ENCODE results near the gene CREB5.

CREB5 gene

GRCh38 chr7:28466885-28467284, 54.6 kb downstream of the CREB5 start:
- TF ChIP-seq POLR2AphosphoS5 (IDR thresholded peaks at IDR 0.05; ENCODE audit: low read depth, low read length) (no peak), TAF1 (IDR thresholded peaks at IDR 0.05; ENCODE audit: borderline replicate concordance, insufficient read depth, low read length) (no peak), REST (IDR thresholded peaks at IDR 0.05; ENCODE audit: insufficient read depth in 1 of 2, low read depth in 2 of 2, low read length in 2 of 2) (no peak), SIN3A (IDR thresholded peaks at IDR 0.05; ENCODE audit: borderline replicate concordance, insufficient read depth, low read length) (no peak), FOXP2 (optimal IDR thresholded peaks at IDR 0.05; ENCODE audit: borderline replicate concordance, extremely low read depth, extremely low read length, insufficient read depth) (no peak)

GRCh38 chr7:28469562-28469961, 57.2 kb downstream of the CREB5 start:
- no peak for TF ChIP-seq POLR2AphosphoS5 (IDR thresholded peaks at IDR 0.05; ENCODE audit: low read depth, low read length)
- TF ChIP-seq REST (IDR thresholded peaks at IDR 0.05; ENCODE audit: insufficient read depth in 1 of 2, low read depth in 2 of 2, low read length in 2 of 2), result no peak
- no peak for TF ChIP-seq SIN3A (IDR thresholded peaks at IDR 0.05; ENCODE audit: borderline replicate concordance, insufficient read depth, low read length)
- TF ChIP-seq TAF1 (IDR thresholded peaks at IDR 0.05; ENCODE audit: borderline replicate concordance, insufficient read depth, low read length), result no peak
- TF ChIP-seq FOXP2 (optimal IDR thresholded peaks at IDR 0.05; ENCODE audit: borderline replicate concordance, extremely low read depth, extremely low read length, insufficient read depth), result no peak

- TF ChIP-seq REST (IDR thresholded peaks at IDR 0.05; ENCODE audit: insufficient read depth in 1 of 2, low read depth in 2 of 2, low read length in 2 of 2) (no peak), SIN3A (IDR thresholded peaks at IDR 0.05; ENCODE audit: borderline replicate concordance, insufficient read depth, low read length) (no peak), FOXP2 (optimal IDR thresholded peaks at IDR 0.05; ENCODE audit: borderline replicate concordance, extremely low read depth, extremely low read length, insufficient read depth) (no peak)
These were observed 58.0 kb downstream of the CREB5 start for GRCh38 chr7:28470344-28470743.

GRCh38 chr7:28472332-28472731, 60.0 kb downstream of the CREB5 start:
- TF ChIP-seq FOXP2 (optimal IDR thresholded peaks at IDR 0.05; ENCODE audit: borderline replicate concordance, extremely low read depth, extremely low read length, insufficient read depth) (no peak), POLR2AphosphoS5 (IDR thresholded peaks at IDR 0.05; ENCODE audit: low read depth, low read length) (no peak), TAF1 (IDR thresholded peaks at IDR 0.05; ENCODE audit: borderline replicate concordance, insufficient read depth, low read length) (no peak), REST (IDR thresholded peaks at IDR 0.05; ENCODE audit: insufficient read depth in 1 of 2, low read depth in 2 of 2, low read length in 2 of 2) (no peak), SIN3A (IDR thresholded peaks at IDR 0.05; ENCODE audit: borderline replicate concordance, insufficient read depth, low read length) (no peak)
